Fibroblast of the aortic adventitia (primary cell): ENCODE measurements around the gene KCNC1. TPM values are rescaled to one million over a fixed set of nuclear protein-coding genes. Genes with fewer than 3 reads are reported as not detected.

Source experiments
- DNase-seq: peaks from one replicate; pipeline ENCODE4 v3.0.0-alpha.2; 2010; ENCODE audit warnings: low read depth
- H3K4me3 ChIP-seq: 2 replicates; pipeline ENCODE4 v1.5.1; 2011; ENCODE audit warnings: low read depth, mild to moderate bottlenecking, control low read depth, low read length, moderate library complexity
- CTCF ChIP-seq: IDR thresholded peaks from 2 replicates; pipeline ENCODE4 v1.5.1; 2011; ENCODE audit warnings: mild to moderate bottlenecking, low read length, control low read depth, inconsistent platforms; ENCODE audit not compliant: insufficient read depth
- total RNA-seq: library from RNA; depleted of rRNA; stranded (reverse); fragments of >200 nt; gene quantifications from 2 replicates; pipeline ENCODE4 v1.2.3, GENCODE V29; 2012; ENCODE audit warnings: low replicate concordance

The KCNC1 gene
- total RNA-seq, 1 donor, result not detected

DNA sequence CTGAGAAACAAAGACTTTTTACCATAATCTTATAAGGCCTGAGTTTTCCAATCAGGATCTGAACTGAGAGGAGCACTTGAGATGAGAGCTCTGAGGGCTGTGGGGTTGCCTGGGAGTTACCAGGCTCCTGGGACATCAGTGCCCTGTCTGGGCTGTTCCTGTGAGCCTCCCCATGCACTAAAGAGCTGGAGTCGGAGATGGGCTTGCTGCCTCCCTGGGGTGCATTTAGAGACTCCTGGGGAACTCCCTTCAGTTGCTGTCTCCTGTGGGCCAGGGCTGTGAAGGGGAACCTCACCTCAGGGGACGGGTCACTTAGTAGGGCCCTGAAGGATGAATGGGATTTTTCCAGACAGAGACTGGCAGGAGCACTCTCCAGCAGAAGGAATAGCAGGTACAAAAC lies 33.3 kb downstream of the KCNC1 start:
- no peak for TF ChIP-seq CTCF
- DNase-seq, result no peak
- H3K4me3 ChIP-seq, result no peak overlapping the region

DNA sequence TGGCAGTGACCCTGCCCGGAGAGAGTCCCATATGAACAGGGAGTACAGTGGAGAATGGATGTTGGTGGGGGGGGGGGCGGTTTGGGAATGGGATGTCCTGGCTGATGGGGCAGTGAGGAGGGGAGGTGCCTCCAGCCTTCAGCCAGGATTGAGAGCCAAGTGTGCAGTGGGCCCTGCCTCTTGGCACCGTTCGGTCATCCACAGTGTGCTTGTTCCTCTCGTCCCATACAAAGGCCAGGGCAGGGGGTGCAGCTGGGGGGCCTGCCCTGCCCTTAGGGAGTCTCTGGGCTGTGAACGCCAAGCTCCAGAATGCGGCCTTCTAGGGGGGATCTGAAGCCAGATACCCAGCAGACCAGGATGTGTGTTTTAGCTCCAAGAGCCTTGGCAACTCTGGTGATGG lies 34.0 kb downstream of the KCNC1 start:
- DNase-seq, result no peak

GRCh38 chr11:17769218-17769617 lies 34.6 kb downstream of the KCNC1 start:
- no peak for TF ChIP-seq CTCF
- H3K4me3 ChIP-seq, result no peak overlapping the region
- no peak for DNase-seq

More for the DNA sequence above, 34.0 kb downstream of the KCNC1 start:
- no peak for TF ChIP-seq CTCF
- H3K4me3 ChIP-seq, result no peak overlapping the region

DNA sequence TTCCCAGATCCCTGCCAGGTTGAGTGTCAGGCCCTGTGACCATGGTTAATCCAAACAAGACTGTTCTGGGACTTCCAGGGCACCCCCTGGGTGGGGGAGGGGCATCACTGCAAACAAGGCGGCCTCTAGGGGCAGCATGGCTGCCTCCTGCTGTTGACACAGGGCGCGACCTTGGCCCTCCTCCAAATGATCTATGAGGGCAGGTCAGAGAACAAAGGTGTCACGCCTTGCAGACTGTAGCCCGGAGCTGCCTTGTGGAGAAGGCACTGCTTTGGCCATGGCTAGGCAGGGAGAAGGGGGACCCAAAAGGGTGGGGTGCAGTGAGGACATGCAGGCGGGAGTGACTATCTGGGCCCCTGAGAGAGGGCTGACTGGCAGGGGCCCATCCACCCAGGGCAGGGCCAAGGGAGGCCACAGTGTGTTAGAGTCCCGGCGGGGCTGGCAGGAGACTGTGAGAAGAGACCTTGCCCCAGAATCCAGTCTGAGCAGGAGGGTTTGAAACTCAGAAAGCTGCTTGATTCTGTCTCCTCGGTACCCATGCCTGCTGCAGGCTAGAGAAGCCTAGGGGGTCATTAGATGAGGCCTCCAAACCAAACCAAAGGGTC lies 35.6 kb downstream of the KCNC1 start:
- no peak for DNase-seq
- H3K4me3 ChIP-seq, result no peak overlapping the region
- TF ChIP-seq CTCF, result no peak

DNA sequence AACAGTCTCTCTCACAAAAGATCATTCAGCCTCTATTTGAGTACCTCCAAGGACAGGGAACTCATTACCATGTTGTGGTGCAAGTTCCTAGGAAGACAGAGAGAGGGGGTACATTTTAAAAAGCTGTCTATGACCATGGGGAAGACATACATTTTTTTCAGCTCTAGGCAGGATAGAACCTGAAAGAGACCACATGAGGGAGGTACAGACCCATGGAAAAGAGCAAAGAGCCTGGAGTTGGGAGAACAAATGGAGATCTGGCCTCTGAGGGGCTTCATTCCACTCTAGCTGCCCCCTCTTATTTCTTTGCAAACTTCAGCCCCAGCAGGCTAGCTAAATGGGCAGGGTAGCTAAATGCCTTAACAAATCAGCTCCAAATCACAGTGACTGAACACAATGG lies 36.3 kb downstream of the KCNC1 start:
- DNase-seq, result peak; percentile 26
- TF ChIP-seq CTCF, result peak; percentile 41
- H3K4me3 ChIP-seq, result no peak overlapping the region

DNA sequence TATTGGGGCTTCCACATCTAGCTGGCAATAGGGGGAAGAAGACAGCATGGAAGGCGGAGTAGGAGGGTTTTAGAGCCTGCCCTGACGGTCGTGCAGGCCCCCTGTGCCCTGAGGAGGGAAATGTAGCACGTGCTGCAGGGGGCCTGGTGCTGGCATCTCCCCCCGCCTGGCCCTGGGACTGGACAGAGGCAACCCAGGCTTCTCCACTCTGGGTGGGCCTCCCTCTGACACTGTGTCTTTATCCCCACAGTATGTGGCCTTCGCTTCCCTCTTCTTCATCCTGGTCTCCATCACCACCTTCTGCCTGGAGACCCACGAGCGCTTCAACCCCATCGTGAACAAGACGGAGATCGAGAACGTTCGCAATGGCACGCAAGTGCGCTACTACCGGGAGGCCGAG lies 36.8 kb downstream of the KCNC1 start:
- H3K4me3 ChIP-seq, result no peak overlapping the region
- DNase-seq, result no peak
- no peak for TF ChIP-seq CTCF

GRCh38 chr11:17771841-17772401 lies 37.3 kb downstream of the KCNC1 start:
- TF ChIP-seq CTCF, result no peak
- no peak overlapping the region for H3K4me3 ChIP-seq
- DNase-seq, result no peak
